CD4-positive, alpha-beta T cell treated with Interleukin-2 at 100 ng/mL for 4 hours (primary cell): Measurements from ENCODE around the gene CENPP.

ENCODE experiments used
- DNase-seq: peaks from one replicate; pipeline ENCODE4 v3.0.0-alpha.2; 2020; ENCODE audit warnings: low spot score

The CENPP gene

GRCh38 chr9:92325269-92325990 lies at the start of gene CENPP, which contains the start of gene NOL8:
Gene CENPP, plus strand, starts transcription at chr9:92325953.
Gene NOL8, minus strand, starts transcription at chr9:92325350. Its CDS starts 1,189 bp downstream, at chr9:92324161.
- peak; percentile 84 for DNase-seq

DNA sequence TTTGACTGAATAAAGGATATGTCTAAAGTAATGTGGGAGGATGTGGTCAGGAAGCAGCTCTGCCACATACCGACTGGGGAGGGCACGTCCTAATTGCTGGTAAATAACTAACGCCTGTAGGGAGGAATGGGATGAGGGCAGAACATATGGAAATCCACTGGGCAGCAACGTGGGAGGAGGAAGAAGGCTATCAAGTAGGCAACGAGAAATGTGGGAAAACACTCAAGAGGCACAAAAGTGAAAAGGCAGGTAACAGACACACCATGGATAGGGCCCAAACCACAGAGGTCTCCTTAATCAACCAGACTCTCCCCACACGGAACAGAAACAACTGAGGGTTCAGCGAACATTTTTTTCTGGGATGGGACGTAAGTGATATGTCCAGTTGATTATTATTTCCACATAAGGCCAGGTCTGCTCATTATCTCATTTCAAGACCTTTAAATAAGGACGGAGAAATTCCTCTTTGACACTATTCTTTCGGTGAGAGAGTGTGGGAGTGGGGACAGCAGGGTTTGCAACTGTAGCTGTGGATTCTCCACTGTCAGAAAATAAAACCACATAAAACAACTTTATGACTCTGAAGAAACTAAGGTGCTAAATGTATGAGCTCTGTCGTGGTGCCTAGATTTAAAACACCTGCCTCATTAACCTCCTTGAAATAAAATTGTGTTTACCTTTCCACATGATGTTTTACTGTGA lies 49.3 kb upstream of the CENPP start:
- no peak for DNase-seq

DNA sequence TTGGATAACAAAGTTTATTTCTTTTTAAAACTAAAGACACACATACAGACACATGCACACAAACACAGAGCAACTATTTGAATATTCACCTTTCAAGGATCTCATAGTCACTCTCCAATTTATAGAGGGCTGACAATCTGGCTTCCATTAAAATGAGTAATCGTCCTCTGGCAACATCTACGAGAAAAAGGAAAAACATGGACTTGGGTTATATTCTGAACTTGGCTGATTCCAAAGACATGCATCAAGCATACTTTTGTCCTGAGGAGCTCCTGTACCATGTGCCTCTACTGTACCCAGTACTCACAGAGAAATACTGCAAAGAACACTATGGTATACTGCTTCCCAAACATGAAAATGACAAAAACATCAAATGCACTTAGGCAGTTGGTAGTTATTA lies 47.6 kb upstream of the CENPP start:
- DNase-seq = no peak

DNA sequence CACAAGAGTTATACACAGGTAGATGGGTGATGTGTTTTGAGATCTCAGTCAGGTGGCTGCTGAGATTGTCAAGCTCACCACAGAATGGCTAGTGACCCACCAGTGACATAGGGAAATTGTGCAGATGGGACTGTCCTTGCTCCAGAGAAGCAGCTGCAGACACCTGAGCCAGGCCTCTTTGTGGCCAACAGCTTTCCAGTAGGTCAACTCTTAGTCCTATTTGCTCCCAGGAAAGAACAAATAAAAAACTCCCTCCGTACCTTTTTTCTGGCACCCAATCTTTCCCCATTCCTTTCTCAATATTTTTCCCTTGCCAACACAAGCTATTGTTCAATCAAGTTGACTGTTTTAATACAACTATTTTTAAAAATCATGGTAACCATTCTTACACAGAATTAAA lies 46.5 kb upstream of the CENPP start:
- no peak for DNase-seq

GRCh38 chr9:92289708-92290390 lies 35.9 kb upstream of the CENPP start:
- DNase-seq = no peak

- DNase-seq = no peak
Measured at GRCh38 chr9:92290785-92291429, 34.8 kb upstream of the CENPP start.

GRCh38 chr9:92291577-92291976 lies 34.2 kb upstream of the CENPP start:
- no peak for DNase-seq

DNA sequence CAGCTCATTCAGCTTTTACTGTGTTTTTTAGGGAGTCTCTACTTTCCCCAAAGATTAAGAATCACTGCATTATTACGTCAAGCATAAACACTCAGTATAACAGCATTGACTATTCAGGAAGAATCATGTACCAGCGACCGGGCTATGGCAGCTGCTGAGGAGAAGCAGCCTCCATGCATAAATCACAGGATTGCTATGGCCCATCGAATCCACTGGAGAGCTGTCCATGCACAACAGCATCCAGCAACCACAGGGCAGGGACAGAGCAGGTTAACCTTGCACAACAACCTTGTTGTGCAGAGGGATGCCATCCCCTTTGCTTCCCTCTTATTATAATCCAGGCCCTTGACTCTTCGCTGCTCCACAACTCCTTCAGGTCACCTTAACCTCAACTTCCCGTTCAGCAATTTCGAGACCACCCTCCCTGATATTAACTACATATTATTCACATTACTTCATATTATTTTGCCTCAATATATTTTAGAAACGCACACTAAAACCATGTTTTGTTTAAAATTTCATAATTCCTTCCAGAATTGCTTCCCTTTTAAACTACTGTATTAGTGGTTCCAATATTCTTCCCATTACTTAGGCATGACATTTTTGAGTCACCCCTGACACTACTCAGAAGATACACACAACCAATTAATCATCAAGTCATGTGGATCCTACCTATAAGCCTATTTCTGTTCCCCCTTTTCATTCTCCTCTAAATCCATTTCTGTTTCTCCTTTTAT lies 33.2 kb upstream of the CENPP start:
- DNase-seq = no peak

- DNase-seq = no peak
Measured at GRCh38 chr9:92293075-92293354, 32.7 kb upstream of the CENPP start.

DNA sequence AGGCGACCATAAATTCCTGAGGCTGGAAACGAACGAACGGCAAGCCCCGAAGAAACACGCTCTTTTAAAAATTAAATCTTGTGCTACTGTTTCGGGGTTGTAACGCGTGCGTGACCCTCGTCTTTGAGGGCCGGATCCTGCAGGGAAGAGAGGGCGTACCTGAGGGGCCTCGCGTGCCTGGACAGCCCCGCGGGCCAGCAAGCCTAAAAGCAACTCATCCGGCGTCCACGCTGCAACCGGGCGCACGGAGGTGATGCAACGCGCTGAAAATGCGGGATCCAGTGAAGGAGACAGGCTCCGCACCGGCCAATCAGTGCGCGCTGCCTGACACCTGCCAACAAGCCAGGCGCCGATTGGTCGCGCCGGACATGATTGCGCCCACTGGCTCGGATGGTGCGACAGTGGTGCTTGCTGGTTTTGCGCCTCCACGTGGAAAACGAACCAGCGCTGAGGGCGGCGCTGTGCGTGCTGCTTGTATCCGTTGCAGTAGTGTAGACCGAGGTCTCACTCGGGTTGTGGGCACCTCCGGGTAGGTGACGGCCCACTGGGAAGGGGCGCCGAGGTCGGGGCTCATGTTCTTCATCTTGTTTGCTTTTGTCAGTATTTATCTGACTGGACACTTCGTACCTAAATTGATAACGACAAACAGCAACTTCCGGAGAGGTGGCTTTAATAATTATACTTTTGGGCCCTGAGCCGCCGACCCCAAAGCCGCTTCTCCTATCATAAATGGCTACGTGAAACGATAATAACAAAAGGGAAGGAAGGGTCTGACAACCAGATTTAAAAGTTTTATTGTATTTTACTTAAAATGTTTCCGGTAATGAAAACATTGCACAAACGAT lies 32.1 kb upstream of the CENPP start, which contains the start of gene IARS1:
Gene IARS1 (minus strand): TSS at position 246 of the 845 bp plus-strand sequence. CDS start 4,278 bp downstream, outside the sequence.
- peak; percentile 100 for DNase-seq

GRCh38 chr9:92294297-92294676 lies 31.5 kb upstream of the CENPP start:
- DNase-seq = no peak

- no peak for DNase-seq
Measured at GRCh38 chr9:92295240-92295790, 30.4 kb upstream of the CENPP start.

GRCh38 chr9:92295827-92296258 lies 29.9 kb upstream of the CENPP start:
- no peak for DNase-seq

GRCh38 chr9:92297611-92298010 lies 28.1 kb upstream of the CENPP start:
- DNase-seq = peak; percentile 13

GRCh38 chr9:92298036-92298435 lies 27.7 kb upstream of the CENPP start:
- no peak for DNase-seq

GRCh38 chr9:92299116-92299515 lies 26.6 kb upstream of the CENPP start:
- no peak for DNase-seq

- DNase-seq = no peak
Measured at GRCh38 chr9:92300936-92301335, 24.8 kb upstream of the CENPP start.

- no peak for DNase-seq
Measured at GRCh38 chr9:92308893-92309292, 16.9 kb upstream of the CENPP start.

GRCh38 chr9:92310562-92310961 lies 15.2 kb upstream of the CENPP start:
- DNase-seq = no peak

GRCh38 chr9:92312887-92313623 lies 12.7 kb upstream of the CENPP start:
- DNase-seq = no peak
